ENCODE measurements around the gene NPHP4.

The NPHP4 gene

GRCh38 chr1:5815211-5815610 lies 177.0 kb downstream of the NPHP4 start:
- TF ChIP-seq, protein P1, sequence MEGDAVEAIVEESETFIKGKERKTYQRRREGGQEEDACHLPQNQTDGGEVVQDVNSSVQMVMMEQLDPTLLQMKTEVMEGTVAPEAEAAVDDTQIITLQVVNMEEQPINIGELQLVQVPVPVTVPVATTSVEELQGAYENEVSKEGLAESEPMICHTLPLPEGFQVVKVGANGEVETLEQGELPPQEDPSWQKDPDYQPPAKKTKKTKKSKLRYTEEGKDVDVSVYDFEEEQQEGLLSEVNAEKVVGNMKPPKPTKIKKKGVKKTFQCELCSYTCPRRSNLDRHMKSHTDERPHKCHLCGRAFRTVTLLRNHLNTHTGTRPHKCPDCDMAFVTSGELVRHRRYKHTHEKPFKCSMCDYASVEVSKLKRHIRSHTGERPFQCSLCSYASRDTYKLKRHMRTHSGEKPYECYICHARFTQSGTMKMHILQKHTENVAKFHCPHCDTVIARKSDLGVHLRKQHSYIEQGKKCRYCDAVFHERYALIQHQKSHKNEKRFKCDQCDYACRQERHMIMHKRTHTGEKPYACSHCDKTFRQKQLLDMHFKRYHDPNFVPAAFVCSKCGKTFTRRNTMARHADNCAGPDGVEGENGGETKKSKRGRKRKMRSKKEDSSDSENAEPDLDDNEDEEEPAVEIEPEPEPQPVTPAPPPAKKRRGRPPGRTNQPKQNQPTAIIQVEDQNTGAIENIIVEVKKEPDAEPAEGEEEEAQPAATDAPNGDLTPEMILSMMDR (conservative IDR thresholded peaks at IDR 0.05; ENCODE audit: low read depth, low read length), result no peak
- H3K4me3 ChIP-seq (ENCODE audit: low read depth, low read length), result no peak overlapping the region
- DNase-seq (ENCODE audit: low read depth), result no peak

DNA sequence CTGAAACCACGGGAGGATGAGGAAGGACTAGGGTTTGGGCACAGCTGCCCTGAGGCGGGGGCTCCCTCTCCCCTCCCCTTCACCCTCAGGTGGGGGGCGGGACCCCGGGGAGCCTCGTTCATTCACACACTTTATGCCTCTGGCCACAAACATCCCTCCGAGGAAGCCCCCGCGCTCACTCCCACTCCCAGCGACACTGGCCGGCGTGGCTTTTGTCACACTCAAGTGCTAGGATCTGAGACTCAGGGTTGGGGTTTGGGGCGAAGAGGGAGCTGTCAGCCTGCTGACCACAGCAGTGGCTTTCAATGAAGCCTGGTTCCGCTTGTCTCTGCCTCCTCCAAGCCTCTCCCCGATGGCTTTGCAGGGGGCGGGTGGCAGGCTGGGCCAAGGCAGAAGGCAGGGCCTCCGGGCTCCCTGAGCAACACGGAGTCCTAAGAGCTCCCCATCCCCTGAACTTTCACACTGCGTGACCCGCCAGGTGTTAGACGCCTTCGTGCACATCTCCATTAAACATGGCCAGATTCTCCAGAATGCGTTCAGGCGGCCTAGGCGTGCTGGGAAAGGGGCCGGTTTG lies 178.1 kb downstream of the NPHP4 start:
- DNase-seq (ENCODE audit: low read depth), result no peak
- H3K4me3 ChIP-seq (ENCODE audit: low read depth, low read length), result no peak overlapping the region
- TF ChIP-seq, protein P1 (conservative IDR thresholded peaks at IDR 0.05; ENCODE audit: low read depth, low read length), result no peak

DNA sequence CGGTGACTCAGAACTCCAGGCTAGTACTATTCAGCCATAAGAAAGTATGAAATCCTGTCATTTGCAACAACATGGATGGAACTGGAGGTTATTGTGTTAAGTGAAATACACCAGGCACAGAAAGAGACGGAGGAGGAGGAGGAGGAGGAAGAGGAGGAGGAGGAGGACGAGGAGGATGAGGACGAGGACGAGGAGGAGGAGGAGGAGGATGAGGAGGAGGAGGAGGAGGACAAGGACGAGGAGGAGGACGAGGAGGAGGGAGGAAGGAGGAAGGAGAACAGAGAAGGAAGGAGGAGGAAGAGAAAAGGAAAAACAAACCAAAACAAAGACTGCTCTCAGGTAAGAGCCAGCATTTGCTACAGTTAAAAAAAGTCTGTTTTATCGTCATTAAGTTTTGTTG lies 178.7 kb downstream of the NPHP4 start:
- no peak for DNase-seq (ENCODE audit: low read depth)
- TF ChIP-seq, protein P1 (conservative IDR thresholded peaks at IDR 0.05; ENCODE audit: low read depth, low read length), result no peak
- H3K4me3 ChIP-seq (ENCODE audit: low read depth, low read length), result no peak overlapping the region
